NK-92 (cell line): Measurements from ENCODE around the gene MED12L.

Experiments
- DNase-seq: peaks from one replicate; lab custom pipeline; 2025; ENCODE audit not compliant: unreplicated experiment; lab: John Stamatoyannopoulos, UW

The MED12L gene

GRCh38 chr3:151403246-151403645 lies 317.8 kb downstream of the MED12L start:
- no peak for DNase-seq

- DNase-seq: no peak
These were observed 318.9 kb downstream of the MED12L start for GRCh38 chr3:151404316-151404715.

DNA sequence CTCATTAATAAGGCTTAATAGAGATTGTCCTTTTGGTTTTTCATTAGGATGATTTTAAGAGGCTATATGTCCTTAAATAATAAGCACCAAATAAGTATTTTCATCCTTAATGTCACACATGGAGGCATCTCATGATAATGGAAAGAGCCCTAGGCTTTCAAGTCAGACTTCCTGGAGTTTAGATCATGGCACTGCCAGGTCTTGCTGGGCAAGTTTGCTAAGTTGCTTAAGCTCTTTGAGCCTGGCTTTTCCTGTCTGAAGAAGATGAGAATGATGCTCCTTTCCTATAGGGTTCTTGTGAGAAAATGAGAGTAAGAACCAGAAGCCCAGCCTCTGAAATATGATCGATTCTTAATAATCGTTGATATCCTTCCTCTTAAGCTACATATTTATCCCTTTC lies 322.5 kb downstream of the MED12L start:
- no peak for DNase-seq

DNA sequence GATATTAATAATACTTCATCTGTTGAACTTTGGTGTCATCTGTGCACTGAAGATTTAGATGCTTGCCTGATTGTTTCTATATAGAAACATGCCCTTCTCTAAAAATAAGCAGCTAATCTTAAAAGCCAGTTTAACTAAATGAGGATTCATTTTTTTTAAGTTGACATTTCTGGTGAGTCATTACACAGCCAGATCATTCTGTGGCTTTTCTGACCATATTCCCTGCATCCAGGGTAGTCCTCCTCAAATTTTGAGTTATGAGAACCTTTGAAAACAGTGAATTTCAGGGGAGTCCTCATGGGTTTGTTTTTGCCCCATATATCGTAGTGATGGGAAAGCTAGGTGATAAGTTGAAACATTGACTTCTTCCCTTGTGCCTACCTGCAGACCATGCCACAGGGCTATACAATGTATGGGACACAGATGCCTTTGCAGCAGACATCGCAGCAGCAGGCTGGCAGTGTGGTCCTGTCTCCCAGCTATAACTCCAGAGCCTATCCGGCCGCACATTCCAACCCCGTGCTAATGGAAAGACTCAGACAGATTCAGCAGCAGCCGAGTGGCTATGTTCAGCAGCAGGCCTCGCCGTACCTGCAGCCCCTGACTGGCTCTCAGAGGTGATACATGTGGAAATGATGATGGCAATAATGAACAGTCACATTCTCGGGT lies 325.6 kb downstream of the MED12L start:
- DNase-seq: no peak

DNA sequence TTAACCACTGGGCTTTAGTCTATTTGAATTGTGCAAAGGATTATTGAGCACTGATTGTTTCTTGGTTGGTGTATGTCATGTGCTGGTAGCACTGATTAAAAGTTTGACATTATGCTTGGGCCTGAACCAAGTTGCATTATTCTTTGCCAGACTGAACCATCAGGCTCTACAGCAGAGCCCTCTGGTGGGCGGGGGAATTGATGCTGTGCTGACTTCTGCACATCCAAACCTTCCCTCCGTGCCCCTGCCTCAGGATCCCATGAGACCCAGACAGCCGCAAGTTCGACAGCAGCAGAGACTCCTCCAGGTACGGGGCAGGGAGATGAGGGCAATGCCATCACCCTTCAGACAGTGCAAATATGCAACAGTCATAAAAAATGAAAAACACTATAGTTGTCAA lies 327.5 kb downstream of the MED12L start:
- DNase-seq: no peak

DNA sequence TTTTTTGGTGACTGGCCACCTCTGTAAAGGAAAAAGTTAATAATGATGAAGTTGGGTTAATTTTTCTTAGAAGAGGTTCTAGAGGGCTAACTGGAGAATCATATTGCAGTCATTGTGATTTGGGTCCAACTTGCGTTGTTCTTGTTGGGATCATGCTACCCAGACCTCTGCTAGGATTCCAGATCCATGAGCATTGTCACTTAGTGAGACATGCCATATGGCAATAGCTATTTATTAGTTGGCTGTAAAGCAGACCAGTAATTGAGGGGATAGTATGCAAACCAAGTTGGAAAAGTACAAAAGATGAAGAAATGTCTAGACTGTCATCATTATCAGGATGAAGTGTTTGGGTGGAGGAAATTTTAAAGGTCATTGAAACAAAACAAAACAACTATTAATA lies 329.8 kb downstream of the MED12L start:
- DNase-seq: no peak

DNA sequence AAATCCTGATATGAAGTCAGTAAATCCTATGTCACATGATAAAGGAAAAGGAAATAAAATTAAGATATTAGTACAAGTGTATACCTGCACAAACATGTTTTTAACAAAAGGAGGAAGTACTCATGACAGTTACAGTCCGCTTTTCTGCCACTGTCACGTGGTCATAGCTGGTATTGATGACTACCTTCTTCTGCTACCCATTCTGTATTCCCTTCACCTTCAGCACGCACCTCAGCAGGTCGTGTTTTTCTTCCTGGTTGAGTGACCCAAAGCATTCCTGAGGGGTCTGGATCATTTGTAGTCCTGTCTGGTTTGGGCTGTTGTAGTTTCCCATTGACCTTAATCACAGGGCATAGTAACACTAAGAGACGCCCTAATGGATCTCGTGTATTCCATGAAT lies 334.3 kb downstream of the MED12L start:
- no peak for DNase-seq

GRCh38 chr3:151421938-151422337 lies 336.5 kb downstream of the MED12L start:
- no peak for DNase-seq

DNA sequence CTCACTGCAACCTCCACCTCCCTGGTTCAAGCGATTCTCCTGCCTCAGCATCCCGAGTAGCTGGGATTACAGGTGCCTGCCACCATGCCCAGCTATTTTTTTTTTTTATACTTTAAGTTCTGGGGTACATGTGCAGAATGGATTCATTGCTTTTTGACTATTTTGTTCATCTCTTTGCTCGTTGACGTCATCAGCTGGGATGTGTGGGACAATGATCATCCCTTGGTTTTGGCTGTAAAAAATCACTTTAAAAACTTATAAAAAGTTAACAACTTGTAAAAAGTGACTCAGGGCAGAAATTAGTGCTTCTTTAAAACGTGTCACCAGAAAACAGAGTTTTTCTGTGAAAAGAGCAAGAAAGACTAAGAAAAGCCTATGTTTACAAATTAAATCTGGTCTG lies 337.6 kb downstream of the MED12L start:
- DNase-seq: no peak

GRCh38 chr3:151425627-151426340 lies 340.3 kb downstream of the MED12L start:
- no peak for DNase-seq

- DNase-seq: no peak
These were observed 340.8 kb downstream of the MED12L start for GRCh38 chr3:151426341-151426657.

DNA sequence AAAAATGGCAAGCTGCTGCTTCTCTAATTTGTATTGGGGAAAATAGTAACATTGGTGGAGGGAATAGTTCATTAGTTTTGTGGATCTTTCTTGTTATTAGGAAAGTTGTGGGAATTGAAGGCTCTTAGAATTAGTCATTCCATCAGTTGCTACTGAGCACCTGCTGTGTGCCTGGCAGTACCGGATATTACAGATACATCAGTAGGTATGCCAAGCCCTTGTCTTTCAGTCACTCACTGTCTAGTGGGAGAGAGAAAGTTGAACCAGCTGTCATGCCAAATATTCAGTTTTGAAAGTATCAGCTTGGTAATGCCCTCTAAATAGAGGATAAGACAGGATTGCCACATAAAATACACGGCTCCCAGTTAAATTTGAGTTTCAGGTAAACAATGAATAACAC lies 342.9 kb downstream of the MED12L start:
- no peak for DNase-seq

- DNase-seq: no peak
These were observed 345.5 kb downstream of the MED12L start for GRCh38 chr3:151430821-151431484.

GRCh38 chr3:151431940-151432339 lies 346.5 kb downstream of the MED12L start:
- no peak for DNase-seq

DNA sequence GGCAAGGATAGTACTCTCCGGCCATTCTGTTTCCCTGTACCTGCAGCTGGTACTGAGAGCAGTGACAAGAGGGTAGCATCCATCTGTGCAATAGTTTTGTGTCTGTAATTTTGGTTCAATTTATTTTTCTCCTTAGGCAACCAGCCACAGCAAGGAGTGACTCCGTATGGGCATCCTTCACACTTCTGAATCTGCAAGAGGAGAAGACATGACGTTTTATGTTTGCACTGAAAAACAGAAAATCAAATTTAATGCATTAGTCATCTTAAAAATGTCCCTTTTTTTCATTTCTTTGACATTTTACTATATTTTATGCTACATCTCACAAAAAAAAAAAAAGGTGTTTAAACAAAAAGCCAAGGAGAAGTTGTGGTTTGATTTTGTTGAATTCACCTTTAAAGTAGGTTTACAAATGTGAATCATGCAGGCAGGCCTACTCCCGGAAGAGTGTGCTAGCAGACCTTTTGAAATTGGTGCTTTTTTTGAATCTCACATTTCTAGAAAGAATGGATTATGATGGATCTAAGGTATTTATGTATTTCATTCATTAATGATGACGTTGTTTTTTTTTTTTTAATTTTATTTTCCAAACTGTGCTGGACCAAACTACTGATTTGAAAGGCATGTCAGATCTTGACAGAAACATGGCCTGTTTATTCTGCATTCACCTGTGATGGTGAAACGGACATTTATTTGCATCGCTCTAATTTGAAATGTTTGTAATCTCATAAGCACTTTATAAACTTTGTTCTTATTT lies 347.3 kb downstream of the MED12L start:
- no peak for DNase-seq

GRCh38 chr3:151434151-151434890 lies 348.9 kb downstream of the MED12L start:
- DNase-seq: no peak

GRCh38 chr3:151436675-151437446 lies 351.4 kb downstream of the MED12L start:
- DNase-seq: no peak

- no peak for DNase-seq
These were observed 352.4 kb downstream of the MED12L start for GRCh38 chr3:151437906-151438305.

GRCh38 chr3:151439652-151440125 lies 354.2 kb downstream of the MED12L start:
- DNase-seq: no peak

GRCh38 chr3:151440940-151441339 lies 355.5 kb downstream of the MED12L start:
- no peak for DNase-seq
